SIG-M5 (cell line): ENCODE measurements around the gene HOXD11.

Experiments used
- DNase-seq: peaks from one replicate; lab custom pipeline; 2025; lab: John Stamatoyannopoulos, UW

Gene HOXD11

GRCh38 chr2:176105078-176105729, 1.9 kb upstream of the HOXD11 start:
- no peak for DNase-seq

GRCh38 chr2:176105730-176106580, 1.1 kb upstream of the HOXD11 start:
- DNase-seq, result no peak

DNA sequence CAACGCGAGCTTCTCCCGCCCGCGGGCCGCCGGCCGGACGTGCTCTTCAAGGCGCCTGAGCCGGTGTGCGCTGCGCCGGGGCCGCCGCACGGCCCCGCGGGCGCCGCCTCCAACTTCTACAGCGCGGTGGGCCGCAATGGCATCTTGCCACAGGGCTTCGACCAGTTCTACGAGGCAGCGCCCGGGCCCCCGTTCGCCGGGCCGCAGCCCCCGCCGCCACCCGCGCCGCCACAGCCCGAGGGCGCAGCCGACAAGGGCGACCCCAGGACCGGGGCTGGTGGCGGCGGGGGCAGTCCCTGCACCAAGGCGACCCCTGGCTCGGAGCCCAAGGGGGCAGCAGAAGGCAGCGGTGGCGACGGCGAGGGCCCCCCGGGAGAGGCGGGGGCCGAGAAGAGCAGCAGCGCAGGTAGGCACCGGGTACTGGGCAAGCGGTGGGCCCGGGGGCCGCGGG, 676 bp downstream of the HOXD11 start:
- DNase-seq, result no peak

- no peak for DNase-seq
Observed at GRCh38 chr2:176109192-176109901, 2.3 kb downstream of the HOXD11 start.

GRCh38 chr2:176109946-176110345, 2.9 kb downstream of the HOXD11 start:
- no peak for DNase-seq

DNA sequence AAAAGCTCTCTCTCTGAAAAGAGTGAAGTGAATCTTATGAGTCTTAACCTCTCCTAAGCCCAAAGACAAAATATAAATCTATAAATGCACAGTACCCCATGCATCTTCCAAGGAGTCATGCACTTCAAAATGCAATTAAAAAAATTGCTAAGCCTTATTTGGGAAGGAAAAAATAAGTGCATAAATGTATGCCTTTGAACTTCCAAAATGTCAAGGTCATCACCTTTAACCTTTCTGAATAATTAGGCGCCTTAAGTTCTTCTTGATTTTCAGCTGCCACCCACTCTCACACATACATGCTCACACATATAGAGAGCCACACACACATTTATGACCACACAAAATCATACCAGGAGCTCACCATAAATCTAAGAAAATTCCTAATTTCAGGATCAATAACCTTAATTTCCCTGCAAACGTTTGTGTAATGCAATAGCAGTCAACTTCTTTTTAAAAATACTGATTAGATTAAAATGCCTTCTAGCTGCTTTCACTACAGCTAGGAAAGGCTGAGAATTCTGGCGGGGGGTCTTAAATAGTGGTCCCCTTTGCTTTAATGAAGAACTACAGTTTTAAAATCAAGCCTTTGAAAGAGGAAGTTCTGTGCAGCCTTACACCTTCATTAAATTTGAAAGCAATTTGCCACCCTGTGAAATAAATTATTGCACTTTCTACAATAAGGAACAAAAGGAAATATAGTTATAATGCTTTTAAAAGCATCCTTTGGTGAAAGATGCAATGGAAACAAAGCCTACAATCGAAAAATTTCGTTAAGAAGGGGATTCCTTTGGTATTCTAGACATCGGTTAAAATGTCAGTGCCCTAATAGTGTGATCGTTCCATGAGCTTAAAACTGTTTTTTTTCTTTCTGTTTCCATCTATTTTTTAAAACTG, 3.6 kb downstream of the HOXD11 start:
- DNase-seq, result no peak

DNA sequence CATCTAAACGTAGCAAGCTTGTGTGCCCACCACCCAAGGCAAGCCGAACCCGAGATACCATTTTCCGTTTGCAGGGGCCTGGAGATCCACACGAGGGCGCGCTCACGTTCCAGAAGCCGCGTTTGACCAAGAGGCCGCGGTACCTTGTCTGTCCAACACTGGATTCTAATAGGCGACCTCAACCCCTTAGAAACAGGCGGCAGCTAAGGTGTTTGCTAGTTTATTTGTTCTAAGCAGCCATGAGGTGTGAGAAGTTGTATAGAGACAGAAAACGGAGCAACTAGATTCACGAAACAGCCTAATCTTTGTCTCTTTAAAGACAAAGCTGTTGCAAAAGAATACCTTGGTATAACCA, 4.2 kb downstream of the HOXD11 start:
- DNase-seq, result no peak

DNA sequence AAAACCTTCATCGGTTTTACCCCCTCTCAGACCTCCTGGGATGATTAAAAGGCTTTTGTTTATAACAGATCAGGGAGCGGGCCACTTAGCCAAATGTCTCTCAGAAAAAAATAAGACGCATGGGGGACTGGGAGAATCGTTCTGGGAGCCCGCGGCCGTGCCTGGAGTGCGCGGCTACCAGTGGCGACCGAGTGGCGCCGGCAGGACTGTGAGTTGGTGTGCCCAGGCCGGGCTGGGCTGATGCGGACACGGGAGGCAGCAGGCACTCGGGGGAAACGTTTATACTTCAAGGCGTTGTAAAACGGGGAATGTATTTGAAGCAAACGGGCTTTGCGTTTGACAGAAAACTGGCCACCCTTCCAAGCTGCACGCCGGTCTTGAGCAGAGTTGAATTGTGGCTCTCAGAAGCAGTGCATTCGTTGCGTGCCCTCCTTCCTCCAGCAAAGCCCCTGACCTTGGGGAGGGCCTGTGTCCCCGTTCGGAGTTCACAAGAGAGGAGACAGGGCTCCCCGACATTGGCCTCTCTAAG, 4.8 kb downstream of the HOXD11 start:
- no peak for DNase-seq

GRCh38 chr2:176112375-176113302, 5.6 kb downstream of the HOXD11 start:
- DNase-seq, result no peak

DNA sequence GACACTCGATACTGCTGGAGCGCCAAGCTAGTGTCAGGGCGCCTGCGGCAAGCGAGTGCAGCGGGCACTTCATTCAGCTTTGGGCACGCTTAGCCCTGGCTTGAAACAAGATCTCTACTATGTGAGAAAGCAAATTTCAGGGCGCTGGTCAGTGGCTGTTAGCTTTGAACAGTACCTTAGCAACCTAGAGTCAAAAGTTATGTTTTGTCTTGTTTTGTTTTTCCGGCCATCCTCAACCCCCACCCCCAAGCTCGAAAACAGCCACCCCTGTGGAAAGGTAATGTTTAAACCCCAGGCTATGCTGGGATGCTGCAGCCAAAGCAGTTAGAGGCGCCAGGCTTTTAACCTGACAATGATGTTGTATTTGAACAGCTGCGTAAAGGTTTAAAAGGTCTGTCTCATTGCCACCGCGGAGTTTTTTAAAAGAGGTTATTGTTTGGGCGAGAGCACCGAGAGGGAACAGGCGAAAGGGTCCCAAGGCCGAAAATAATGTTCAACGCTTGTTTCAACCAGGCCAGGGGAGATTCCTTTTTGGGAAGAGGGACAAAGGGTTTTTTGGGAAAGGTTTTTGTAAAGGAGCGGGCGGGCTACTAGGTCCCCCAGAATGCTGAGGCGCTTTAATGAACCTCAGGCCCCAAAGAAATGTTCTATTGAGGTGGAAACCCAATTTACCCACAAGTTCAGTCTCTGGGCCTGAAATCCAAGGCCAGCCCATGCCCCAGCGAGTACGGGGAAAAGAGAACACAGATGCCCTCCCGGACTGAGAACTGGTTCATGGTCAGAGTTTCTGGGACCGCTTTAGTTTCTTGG, 7.2 kb downstream of the HOXD11 start:
- DNase-seq, result no peak

GRCh38 chr2:176114930-176115625, 8.0 kb downstream of the HOXD11 start:
- DNase-seq, result no peak

- no peak for DNase-seq
Observed at GRCh38 chr2:176115883-176116813, 9.1 kb downstream of the HOXD11 start, which contains the start of gene HOXD10. Gene HOXD10, plus strand, starts transcription at chr2:176116778. Its CDS starts 56 bp downstream, at chr2:176116834.

DNA sequence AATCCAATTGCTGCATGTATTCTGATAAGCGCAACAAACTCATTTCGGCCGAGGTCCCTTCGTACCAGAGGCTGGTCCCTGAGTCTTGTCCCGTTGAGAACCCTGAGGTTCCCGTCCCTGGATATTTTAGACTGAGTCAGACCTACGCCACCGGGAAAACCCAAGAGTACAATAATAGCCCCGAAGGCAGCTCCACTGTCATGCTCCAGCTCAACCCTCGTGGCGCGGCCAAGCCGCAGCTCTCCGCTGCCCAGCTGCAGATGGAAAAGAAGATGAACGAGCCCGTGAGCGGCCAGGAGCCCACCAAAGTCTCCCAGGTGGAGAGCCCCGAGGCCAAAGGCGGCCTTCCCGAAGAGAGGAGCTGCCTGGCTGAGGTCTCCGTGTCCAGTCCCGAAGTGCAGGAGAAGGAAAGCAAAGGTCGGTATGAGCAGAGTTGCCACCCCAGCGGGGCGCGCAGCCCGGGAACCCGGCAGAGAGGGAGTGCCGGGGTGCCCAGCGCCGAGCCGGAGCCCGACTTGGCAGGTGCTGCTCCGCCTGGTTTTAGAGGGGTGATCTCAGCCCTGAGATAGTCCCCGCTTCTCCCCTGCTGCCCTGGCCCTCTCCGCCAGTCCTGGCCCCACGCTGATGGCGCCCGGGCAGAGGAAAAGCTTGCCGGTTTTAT, 10.2 kb downstream of the HOXD11 start:
- DNase-seq, result no peak

GRCh38 chr2:176117823-176118371, 10.8 kb downstream of the HOXD11 start:
- DNase-seq, result no peak

DNA sequence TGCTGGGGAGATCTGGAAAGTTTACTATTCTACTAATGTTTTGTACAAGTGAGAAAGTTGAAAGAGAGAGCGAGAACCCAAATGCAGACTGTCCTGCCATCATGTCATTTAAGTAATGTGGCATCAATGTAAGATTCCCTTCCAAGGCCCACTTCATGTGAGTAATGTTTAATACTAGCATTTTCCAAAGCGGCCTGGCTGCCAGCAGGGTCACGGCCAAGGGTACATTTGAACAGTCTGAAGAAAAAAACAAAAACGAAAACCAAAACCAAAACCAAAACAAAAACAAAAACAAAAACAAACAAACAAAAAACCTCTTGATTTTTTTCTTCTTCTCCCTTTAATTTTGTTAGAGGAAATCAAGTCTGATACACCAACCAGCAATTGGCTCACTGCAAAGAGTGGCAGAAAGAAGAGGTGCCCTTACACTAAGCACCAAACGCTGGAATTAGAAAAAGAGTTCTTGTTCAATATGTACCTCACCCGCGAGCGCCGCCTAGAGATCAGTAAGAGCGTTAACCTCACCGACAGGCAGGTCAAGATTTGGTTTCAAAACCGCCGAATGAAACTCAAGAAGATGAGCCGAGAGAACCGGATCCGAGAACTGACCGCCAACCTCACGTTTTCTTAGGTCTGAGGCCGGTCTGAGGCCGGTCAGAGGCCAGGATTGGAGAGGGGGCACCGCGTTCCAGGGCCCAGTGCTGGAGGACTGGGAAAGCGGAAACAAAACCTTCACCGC, 11.7 kb downstream of the HOXD11 start:
- no peak for DNase-seq
